H1 (cell line): ENCODE results near the gene GNAQ. TPM values are rescaled to one million over a fixed set of nuclear protein-coding genes. Genes with fewer than 3 reads are reported as not detected.
"Not testable (repeated sequence)": the region's sequence is repeated elsewhere in the genome, so short reads cannot be mapped to it uniquely, and the experiment has no call there.

Experiments
- CTCF ChIA-PET: fragments of 300-600 bp; sonication (Branson Sonifier 250); formaldehyde crosslinking; loops from one replicate; lab custom pipeline; 2021; ENCODE audit not compliant: partially characterized antibody; lab: Charles Lee
- POLR2A ChIA-PET: fragments of 300-600 bp; sonication (Branson Sonifier 250); formaldehyde crosslinking; loops from one replicate; lab custom pipeline; 2021; ENCODE audit warnings: inconsistent platforms; ENCODE audit not compliant: partially characterized antibody; lab: Charles Lee
- DNase-seq, 2 experiments: peaks; one replicate each; pipeline versions ENCODE4 v3.0.0 to v3.0.0-alpha.2; 2010 to 2022; ENCODE audit warnings: low spot score in 2 of 2, low read depth in 1 of 2, mixed read lengths in 1 of 2
- FAIRE-seq: peaks from 2 replicates; lab custom pipeline; 2011; peaks lifted over from hg19 to GRCh38; lab: Jason Lieb, UNC
- H2AFZ ChIP-seq: 2 replicates; pipeline ENCODE4 v1.8.1; 2012; ENCODE audit warnings: low read length, inconsistent platforms
- H2AK5ac ChIP-seq: 2 replicates; pipeline ENCODE4 v1.6.1; 2013; ENCODE audit warnings: low read depth, low read length
- H2BK120ac ChIP-seq: replicated peaks from 2 replicates; pipeline ENCODE3; 2013; ENCODE audit warnings: low read depth, low read length, inconsistent platforms
- H2BK12ac ChIP-seq: 2 replicates; pipeline ENCODE4 v1.6.1; 2013; ENCODE audit warnings: low read depth, low read length
- H2BK15ac ChIP-seq: 2 replicates; pipeline ENCODE4 v1.6.1; 2013; ENCODE audit warnings: low read length
- H2BK20ac ChIP-seq: 2 replicates; pipeline ENCODE4 v1.6.1; 2013; ENCODE audit warnings: low read length
- H2BK5ac ChIP-seq: 2 replicates; pipeline ENCODE4 v1.6.1; 2013; ENCODE audit warnings: low read depth, low read length
- H3K14ac ChIP-seq: 2 replicates; pipeline ENCODE4 v1.6.1; 2013; ENCODE audit warnings: inconsistent platforms; ENCODE audit not compliant: insufficient read length
- H3K18ac ChIP-seq: 2 replicates; pipeline ENCODE4 v1.6.1; 2013; ENCODE audit warnings: low read length; ENCODE audit errors: extremely low read depth
- H3K23ac ChIP-seq: 2 replicates; pipeline ENCODE4 v1.6.1; 2013; ENCODE audit warnings: inconsistent platforms; ENCODE audit not compliant: insufficient read length
- H3K23me2 ChIP-seq: 2 replicates; pipeline ENCODE4 v1.6.1; 2013; ENCODE audit warnings: low read depth, low read length
- H3K27ac ChIP-seq: 2 replicates; pipeline ENCODE4 v1.6.1; 2011; ENCODE audit warnings: low read depth, low read length, inconsistent platforms
- H3K27me3 ChIP-seq, 4 experiments: replicated peaks in 1 of 4; 1 replicate in 1 of 4; 2 replicates in 3 of 4; pipeline versions ENCODE4 v1.6.1 to v1.8.1; 2011 to 2013; ENCODE audit warnings: low read length in 3 of 4, mild to moderate bottlenecking in 3 of 4, inconsistent platforms in 2 of 4, mixed read lengths in 2 of 4, moderate library complexity in 1 of 4; ENCODE audit not compliant: control insufficient read depth in 3 of 4, insufficient read depth in 3 of 4; ENCODE audit errors: extremely low read depth in 1 of 4
- H3K36me3 ChIP-seq, 4 experiments: 2 replicates each; pipeline versions ENCODE4 v1.6.1 to v1.8.1; 2011 to 2013; ENCODE audit warnings: mild to moderate bottlenecking in 4 of 4, low read length in 3 of 4, moderate library complexity in 2 of 4, control low read depth in 1 of 4, inconsistent platforms in 1 of 4; ENCODE audit not compliant: insufficient read depth in 4 of 4, control insufficient read depth in 2 of 4
- H3K4ac ChIP-seq: replicated peaks from 2 replicates; pipeline ENCODE3; 2013; ENCODE audit warnings: low read length, low read depth, mixed read lengths, inconsistent platforms; ENCODE audit not compliant: insufficient read length
- H3K4me1 ChIP-seq, 4 experiments: replicated peaks in 1 of 4; 1 replicate in 1 of 4; 2 replicates in 3 of 4; pipeline versions ENCODE4 v1.6.1 to v1.8.1; 2011 to 2013; ENCODE audit warnings: low read length in 3 of 4, inconsistent platforms in 2 of 4, mixed read lengths in 1 of 4; ENCODE audit not compliant: insufficient read depth in 4 of 4, control insufficient read depth in 3 of 4
- H3K4me2 ChIP-seq, 2 experiments: 2 replicates each; pipeline versions ENCODE4 v1.6.1 to v1.8.1; 2011 to 2013; ENCODE audit warnings: low read depth in 2 of 2, low read length in 2 of 2, control low read depth in 1 of 2, inconsistent platforms in 1 of 2, mild to moderate bottlenecking in 1 of 2; ENCODE audit not compliant: insufficient read depth in 1 of 2
- H3K4me3 ChIP-seq, 4 experiments: fragments of 200-600, 300-600 bp in 1 of 4; sonication (generic), shearing (Covaris generic), sonication (Bioruptor Twin) in 1 of 4; 2 replicates each; pipeline versions ENCODE4 v1.5.1 to v1.8.1; 2011 to 2016; ENCODE audit warnings: low read length in 4 of 4, low read depth in 3 of 4, control low read depth in 2 of 4, inconsistent platforms in 2 of 4, mild to moderate bottlenecking in 2 of 4, mixed read lengths in 1 of 4, moderate library complexity in 1 of 4; ENCODE audit not compliant: insufficient read depth in 2 of 4; ENCODE audit errors: extremely low read depth in 1 of 4
- H3K56ac ChIP-seq: replicated peaks from 2 replicates; pipeline ENCODE3; 2013; ENCODE audit warnings: low read depth, mild to moderate bottlenecking, mixed read lengths, low read length, inconsistent platforms; ENCODE audit not compliant: insufficient read length
- H3K79me1 ChIP-seq: 2 replicates; pipeline ENCODE4 v1.6.1; 2013; ENCODE audit warnings: low read depth, low read length, control low read depth
- H3K79me2 ChIP-seq, 2 experiments: 2 replicates each; pipeline versions ENCODE4 v1.6.1 to v1.8.1; 2012 to 2013; ENCODE audit warnings: low read length in 2 of 2, mild to moderate bottlenecking in 2 of 2, inconsistent platforms in 1 of 2; ENCODE audit not compliant: insufficient read depth in 2 of 2, control insufficient read depth in 1 of 2
- H3K9ac ChIP-seq, 4 experiments: replicated peaks in 1 of 4; 1 replicate in 1 of 4; 2 replicates in 3 of 4; pipeline versions ENCODE4 v1.6.1 to v1.8.1; 2011 to 2013; ENCODE audit warnings: low read depth in 3 of 4, low read length in 3 of 4, control low read depth in 2 of 4, mild to moderate bottlenecking in 2 of 4, moderate library complexity in 2 of 4, inconsistent platforms in 1 of 4; ENCODE audit errors: extremely low read depth in 1 of 4
- H3K9me3 ChIP-seq, 2 experiments: 2 replicates each; pipeline versions ENCODE4 v1.6.1 to v1.8.1; 2012 to 2013; ENCODE audit warnings: mild to moderate bottlenecking in 2 of 2, moderate library complexity in 2 of 2, control low read depth in 1 of 2, inconsistent platforms in 1 of 2, low read depth in 1 of 2, low read length in 1 of 2, mixed read lengths in 1 of 2; ENCODE audit not compliant: insufficient read depth in 2 of 2
- H4K20me1 ChIP-seq, 2 experiments: replicated peaks in 1 of 2; 2 replicates each; pipeline versions ENCODE3 to v1.8.1; 2011 to 2013; ENCODE audit warnings: inconsistent platforms in 2 of 2, low read length in 2 of 2, mild to moderate bottlenecking in 1 of 2; ENCODE audit not compliant: insufficient read depth in 2 of 2, control insufficient read depth in 1 of 2
- H4K5ac ChIP-seq: 2 replicates; pipeline ENCODE4 v1.6.1; 2013; ENCODE audit warnings: low read length, low read depth, mixed read lengths, inconsistent platforms; ENCODE audit not compliant: insufficient read length
- H4K8ac ChIP-seq: 2 replicates; pipeline ENCODE4 v1.8.0; 2013; ENCODE audit warnings: mild to moderate bottlenecking, moderate library complexity, low read length, inconsistent platforms; ENCODE audit not compliant: insufficient read depth; ENCODE audit errors: extremely low read depth
- H4K91ac ChIP-seq: replicated peaks from 2 replicates; pipeline ENCODE3; 2013; ENCODE audit warnings: low read length, mixed read lengths, inconsistent platforms; ENCODE audit not compliant: insufficient read length
- KDM5A ChIP-seq: fragments of 200-600 bp; IDR thresholded peaks from 2 replicates; pipeline ENCODE4 v1.7.1; 2012; ENCODE audit warnings: mild to moderate bottlenecking, low read length, inconsistent platforms, mixed read lengths
- RFX5 ChIP-seq: IDR thresholded peaks from 2 replicates; pipeline ENCODE4 v1.6.1; 2011; ENCODE audit warnings: low read depth, low read length, improper control_type of control experiment, borderline replicate concordance
- RXRA ChIP-seq: IDR thresholded peaks from 2 replicates; pipeline ENCODE4 v1.6.1; 2011; ENCODE audit warnings: low read depth, mild to moderate bottlenecking, low read length, moderate library complexity; ENCODE audit not compliant: insufficient read depth
- WGBS, 2 experiments: shearing (Covaris generic) in 1 of 2; methylation state at CpG; one replicate each; pipeline versions ENCODE4 v1.1.6 to v1.1.7; 2013 to 2015; ENCODE audit warnings: low lambda C conversion rate in 2 of 2, mixed read lengths in 2 of 2, inconsistent platforms in 1 of 2, low coverage in 1 of 2, missing lambda C conversion rate in 1 of 2; ENCODE audit not compliant: insufficient replicate concordance in 2 of 2, insufficient coverage in 1 of 2, insufficient read length in 1 of 2; ENCODE audit errors: extremely low coverage in 1 of 2, missing lambda C conversion rate in 1 of 2; 5-methylcytosine and 5-hydroxymethylcytosine counted together
- polyA plus RNA-seq, 7 experiments: library from polyadenylated mRNA; depleted of rRNA in 3 of 7; stranded (reverse) in 5 of 7; unstranded in 2 of 7; fragments of >200 nt in 5 of 7; fragments of 200-250 nt in 2 of 7; gene quantifications; 1 replicate in 5 of 7; 2 replicates in 1 of 7; 4 replicates in 1 of 7; pipeline versions ENCODE4 v1.2.1 to v1.2.3, GENCODE V29; 2011 to 2013; ENCODE audit warnings: missing spikeins in 2 of 7, mixed read lengths in 2 of 7
- total RNA-seq: library from RNA; stranded (reverse); fragmentation: NEBNext Ultra II Directional; extraction: Animal tissue kit (Norgen Biotek cat#: 25700); gene quantifications from 2 replicates; pipeline ENCODE4 v1.2.1, GENCODE V29; 2021

The GNAQ gene
- total and polyA plus RNA-seq, 2 of the 8 experiments (the other 6 are each of a cell fraction or from before 2014, with no cell fraction given) = 22.8 to 63.8 TPM

DNA sequence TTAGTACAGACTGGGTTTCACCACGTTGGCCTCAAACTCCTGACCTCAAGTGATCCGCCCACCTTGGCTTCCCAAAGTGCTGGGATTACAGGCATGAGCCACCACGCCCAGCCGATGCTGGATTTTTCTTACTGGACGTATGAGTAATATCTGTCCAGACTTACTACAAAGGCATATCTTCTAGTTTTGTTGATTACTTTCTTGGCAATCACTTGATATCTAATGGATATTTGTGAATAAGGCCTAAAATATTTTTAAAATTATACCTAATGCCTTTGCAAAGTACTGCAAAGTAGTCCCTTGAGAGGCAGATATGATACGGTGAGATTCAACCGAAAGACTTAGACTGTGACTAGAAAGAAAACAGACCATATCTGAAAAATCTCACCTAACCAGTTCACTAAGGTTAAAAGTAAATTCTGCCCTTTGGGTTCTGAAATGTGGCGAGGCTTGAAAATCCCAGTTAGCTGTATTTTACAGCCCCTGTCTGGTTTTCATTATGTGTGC, 152.1 kb downstream of the GNAQ start (continued):
- TF ChIP-seq KDM5A (no peak), RFX5 (no peak), RXRA (no peak)
- TF ChIP-seq, all 59 proteins: peak for 0

GRCh38 chr9:77878793-77879192, 152.8 kb downstream of the GNAQ start:
- H3K18ac ChIP-seq, H2AK5ac ChIP-seq, H3K14ac ChIP-seq, H2BK15ac ChIP-seq, H2BK5ac ChIP-seq, H3K9ac ChIP-seq, H2BK12ac ChIP-seq, H4K8ac ChIP-seq, DNase-seq, H2BK20ac ChIP-seq, H3K4me2 ChIP-seq, H3K56ac ChIP-seq, H2BK120ac ChIP-seq, H3K9me3 ChIP-seq, H3K27me3 ChIP-seq, H3K23ac ChIP-seq, H3K36me3 ChIP-seq, POLR2A ChIA-PET, H2AFZ ChIP-seq, H4K5ac ChIP-seq, H4K20me1 ChIP-seq, H3K23me2 ChIP-seq, H3K4me3 ChIP-seq, H3K79me1 ChIP-seq, H3K27ac ChIP-seq, H3K4ac ChIP-seq, FAIRE-seq, H4K91ac ChIP-seq, H3K4me1 ChIP-seq: not testable (repeated sequence)
- WGBS, 2 experiments = 86% methylated on average over 5 of the region's 5 CpGs; no CpG with 5 or more reads in 1 of the 2 experiments
- CTCF ChIA-PET = interaction anchor here (0.8 to 1.6 kb wide), 2 partner anchors 38 to 157 kb away, joined by 3 to 4 read pairs; no protein-coding TSS in a partner anchor
- H3K79me2 ChIP-seq = peaks cover 0 to 16% of the 10 kb centered on the region in 2 experiments; a peak in 2 of 4 replicates
